HG02973 (cell line): ENCODE data around the gene WDR45.
A peak's percentile ranks its signal among the peaks of the same experiment; 100 is the strongest.
"Not testable (repeated sequence)": the region's sequence is repeated elsewhere in the genome, so short reads cannot be mapped to it uniquely, and the experiment has no call there.

Experiments used
- ATAC-seq: cut with Tn5 transposase; IDR thresholded peaks from one replicate; pipeline ENCODE4 v1.9.1; 2021; ENCODE audit warnings: moderate library complexity; ENCODE audit not compliant: unreplicated experiment

WDR45 gene

GRCh38 chrX:49079489-49080428 is at the start of gene WDR45:
Gene WDR45 (minus strand): TSS chrX:49079887. CDS start chrX:49078095, 1,792 bp downstream.
- peak; percentile 73 for ATAC-seq

- ATAC-seq: no peak
Observed at GRCh38 chrX:49129427-49129826, 49.7 kb upstream of the WDR45 start.

- not testable (repeated sequence) for ATAC-seq
Observed at GRCh38 chrX:49127742-49128258, 48.1 kb upstream of the WDR45 start.

GRCh38 chrX:49122499-49122898 is 42.8 kb upstream of the WDR45 start:
- ATAC-seq: no peak

- no peak for ATAC-seq
Observed at GRCh38 chrX:49120091-49120490, 40.4 kb upstream of the WDR45 start.

GRCh38 chrX:49117581-49117980 is 37.9 kb upstream of the WDR45 start:
- ATAC-seq: no peak

GRCh38 chrX:49116716-49117115 is 37.0 kb upstream of the WDR45 start:
- ATAC-seq: no peak

GRCh38 chrX:49116076-49116475 is 36.4 kb upstream of the WDR45 start:
- ATAC-seq: no peak

- ATAC-seq: no peak
Observed at GRCh38 chrX:49111791-49112190, 32.1 kb upstream of the WDR45 start.

- no peak for ATAC-seq
Observed at GRCh38 chrX:49110417-49110816, 30.7 kb upstream of the WDR45 start.

GRCh38 chrX:49108641-49109040 is 29.0 kb upstream of the WDR45 start:
- no peak for ATAC-seq

- ATAC-seq: no peak
Observed at GRCh38 chrX:49106930-49107329, 27.2 kb upstream of the WDR45 start.

- no peak for ATAC-seq
Observed at GRCh38 chrX:49106296-49106695, 26.6 kb upstream of the WDR45 start.

- ATAC-seq: no peak
Observed at GRCh38 chrX:49103637-49104036, 23.9 kb upstream of the WDR45 start.

GRCh38 chrX:49102190-49102589 is 22.5 kb upstream of the WDR45 start:
- ATAC-seq: no peak

- peak; percentile 1 for ATAC-seq
Observed at GRCh38 chrX:49101629-49101984, 21.9 kb upstream of the WDR45 start.

- peak; percentile 88 for ATAC-seq
Observed at GRCh38 chrX:49100704-49101628, 21.3 kb upstream of the WDR45 start.

- ATAC-seq: no peak
Observed at GRCh38 chrX:49096419-49096818, 16.7 kb upstream of the WDR45 start.

- ATAC-seq: no peak
Observed at GRCh38 chrX:49089553-49089952, 9.9 kb upstream of the WDR45 start.

- no peak for ATAC-seq
Observed at GRCh38 chrX:49082271-49082871, 2.7 kb upstream of the WDR45 start.

GRCh38 chrX:49077941-49078340 is 1.7 kb downstream of the WDR45 start:
- ATAC-seq: no peak
